ENCODE measurements around the gene HDAC10.

Gene HDAC10

GRCh38 chr22:50236731-50237409, 14.2 kb downstream of the HDAC10 start:
- DNase-seq (ENCODE audit: low read depth), result no peak

GRCh38 chr22:50233223-50233622, 17.8 kb downstream of the HDAC10 start:
- DNase-seq (ENCODE audit: low read depth), result no peak

- DNase-seq (ENCODE audit: low read depth), result no peak
Measured at GRCh38 chr22:50232481-50233151, 18.4 kb downstream of the HDAC10 start.

GRCh38 chr22:50229370-50229769, 21.7 kb downstream of the HDAC10 start:
- no peak for DNase-seq (ENCODE audit: low read depth)

GRCh38 chr22:50228366-50228765, 22.7 kb downstream of the HDAC10 start:
- DNase-seq (ENCODE audit: low read depth), result no peak

- DNase-seq (ENCODE audit: low read depth), result no peak
Measured at GRCh38 chr22:50227579-50228215, 23.4 kb downstream of the HDAC10 start.

GRCh38 chr22:50226875-50227165, 24.2 kb downstream of the HDAC10 start:
- DNase-seq (ENCODE audit: low read depth), result no peak

GRCh38 chr22:50226063-50226874, 24.8 kb downstream of the HDAC10 start:
- DNase-seq (ENCODE audit: low read depth), result no peak

GRCh38 chr22:50225200-50225969, 25.7 kb downstream of the HDAC10 start:
- DNase-seq (ENCODE audit: low read depth), result no peak

- DNase-seq (ENCODE audit: low read depth), result no peak
Measured at GRCh38 chr22:50224071-50224470, 27.0 kb downstream of the HDAC10 start.

- no peak for DNase-seq (ENCODE audit: low read depth)
Measured at GRCh38 chr22:50222508-50222907, 28.6 kb downstream of the HDAC10 start.

GRCh38 chr22:50221410-50222300, 29.4 kb downstream of the HDAC10 start:
- DNase-seq (ENCODE audit: low read depth), result no peak

- DNase-seq (ENCODE audit: low read depth), result no peak
Measured at GRCh38 chr22:50220603-50221409, 30.3 kb downstream of the HDAC10 start.

- DNase-seq (ENCODE audit: low read depth), result no peak
Measured at GRCh38 chr22:50219800-50220602, 31.1 kb downstream of the HDAC10 start.

GRCh38 chr22:50218996-50219727, 31.9 kb downstream of the HDAC10 start:
- DNase-seq (ENCODE audit: low read depth), result peak; percentile 82

GRCh38 chr22:50218153-50218995, 32.7 kb downstream of the HDAC10 start:
- no peak for DNase-seq (ENCODE audit: low read depth)

GRCh38 chr22:50217543-50218152, 33.4 kb downstream of the HDAC10 start:
- DNase-seq (ENCODE audit: low read depth), result no peak
